ENCODE results near the gene OGT. TPM values are rescaled to one million over a fixed set of nuclear protein-coding genes. Genes with fewer than 3 reads are reported as not detected.

OGT gene
- total RNA-seq, 1 experiment from 2014 or later = 116 TPM

DNA sequence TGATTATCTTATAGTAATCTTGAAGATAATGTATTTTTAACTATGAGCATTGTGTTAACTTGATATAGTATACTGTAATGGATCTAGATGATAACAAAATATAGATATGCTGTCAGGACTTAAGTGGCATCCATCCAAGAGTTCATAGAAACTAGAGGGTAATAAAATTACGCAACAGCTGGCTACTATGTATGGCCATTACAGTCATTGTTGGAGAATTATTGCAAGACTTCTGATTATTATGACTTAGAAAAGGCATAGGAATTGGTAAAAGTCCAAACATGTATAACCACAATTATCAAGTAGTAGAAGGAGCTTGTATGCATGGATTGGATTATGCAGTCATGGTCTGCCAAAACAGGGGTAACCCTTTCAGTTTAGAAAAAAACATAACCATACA lies 9.5 kb downstream of the OGT start:
- Mint-ChIP-seq H3K36me3 (ENCODE audit: insufficient read depth in 1 of 3, low read depth in 3 of 3) (peaks cover 28 to 65% (median 63%) of the 10 kb centered on the region in 3 experiments), H3K9me3 (peaks cover 55 to 61% of the 10 kb centered on the region in 2 experiments), H3K4me1 (peaks cover 13 to 20% of the 10 kb centered on the region in 2 experiments), H3K27me3 (ENCODE audit: low read depth) (no peaks in the 10 kb centered on the region), H3K27ac (no peak overlapping the region), H3K4me3 (no peak overlapping the region)
- Histone ChIP-seq H2BK12ac (ENCODE audit: insufficient read length, low read depth, low read length) (no peak overlapping the region), H2BK15ac (ENCODE audit: low read depth, low read length) (no peak overlapping the region), H3K27ac (ENCODE audit: insufficient read length, low read depth, low read length) (no peak overlapping the region), H4K5ac (ENCODE audit: insufficient read length, low read depth, low read length) (no peak overlapping the region), H3K23ac (ENCODE audit: insufficient read length, low read depth, low read length) (no peak overlapping the region), H2AK5ac (ENCODE audit: insufficient read length, low read length) (no peak overlapping the region), H3K4me1 (ENCODE audit: insufficient read depth, low read length) (no peaks in the 10 kb centered on the region; the same call in 1 of the 2 replicates), H2AFZ (ENCODE audit: low read length) (no peak overlapping the region), H4K20me1 (ENCODE audit: control insufficient read depth, insufficient read depth, insufficient read length) (no peaks in the 10 kb centered on the region), H3K79me2 (ENCODE audit: insufficient read depth, low read length) (peaks cover 30% of the 10 kb centered on the region; the same call in 1 of the 2 replicates), H3K79me1 (ENCODE audit: insufficient read depth, low read depth, low read length, poor library complexity, severe bottlenecking) (no peaks in the 10 kb centered on the region), H4K91ac (ENCODE audit: insufficient read length, low read depth, low read length) (no peak overlapping the region), H3K56ac (ENCODE audit: insufficient read length, low read depth, low read length) (no peak overlapping the region), H3T11ph (ENCODE audit: low read length) (no peak overlapping the region), H3K23me2 (ENCODE audit: insufficient read length, low read depth, low read length, poor library complexity, severe bottlenecking) (no peaks in the 10 kb centered on the region), H3K4ac (ENCODE audit: low read depth, low read length) (no peak overlapping the region), H3K14ac (ENCODE audit: insufficient read depth, low read length) (no peak overlapping the region), H4K8ac (replicated peaks; ENCODE audit: insufficient read length, low read depth, low read length) (no peak overlapping the region), H3K9me3 (ENCODE audit: control insufficient read depth, low read depth, low read length) (peaks cover 37% of the 10 kb centered on the region), H2BK120ac (ENCODE audit: low read depth, low read length, poor library complexity, severe bottlenecking) (no peak overlapping the region), H3K4me2 (ENCODE audit: insufficient read depth, insufficient read length, low read length) (no peak overlapping the region), H3K18ac (ENCODE audit: insufficient read length, low read depth, low read length) (no peak overlapping the region), H2BK5ac (ENCODE audit: insufficient read length, low read length) (no peak overlapping the region), H2BK20ac (ENCODE audit: low read depth, low read length, poor library complexity, severe bottlenecking) (no peak overlapping the region), H3K27me3 (ENCODE audit: insufficient read depth, low read length) (no peaks in the 10 kb centered on the region), H3K9ac (ENCODE audit: extremely low read depth, insufficient read length, low read length) (no peak overlapping the region)
- no CpG with 5 or more reads among the region's 1 CpG for WGBS (ENCODE audit: extremely low coverage, insufficient read length, low lambda C conversion rate)
- TF ChIP-seq, protein P1, sequence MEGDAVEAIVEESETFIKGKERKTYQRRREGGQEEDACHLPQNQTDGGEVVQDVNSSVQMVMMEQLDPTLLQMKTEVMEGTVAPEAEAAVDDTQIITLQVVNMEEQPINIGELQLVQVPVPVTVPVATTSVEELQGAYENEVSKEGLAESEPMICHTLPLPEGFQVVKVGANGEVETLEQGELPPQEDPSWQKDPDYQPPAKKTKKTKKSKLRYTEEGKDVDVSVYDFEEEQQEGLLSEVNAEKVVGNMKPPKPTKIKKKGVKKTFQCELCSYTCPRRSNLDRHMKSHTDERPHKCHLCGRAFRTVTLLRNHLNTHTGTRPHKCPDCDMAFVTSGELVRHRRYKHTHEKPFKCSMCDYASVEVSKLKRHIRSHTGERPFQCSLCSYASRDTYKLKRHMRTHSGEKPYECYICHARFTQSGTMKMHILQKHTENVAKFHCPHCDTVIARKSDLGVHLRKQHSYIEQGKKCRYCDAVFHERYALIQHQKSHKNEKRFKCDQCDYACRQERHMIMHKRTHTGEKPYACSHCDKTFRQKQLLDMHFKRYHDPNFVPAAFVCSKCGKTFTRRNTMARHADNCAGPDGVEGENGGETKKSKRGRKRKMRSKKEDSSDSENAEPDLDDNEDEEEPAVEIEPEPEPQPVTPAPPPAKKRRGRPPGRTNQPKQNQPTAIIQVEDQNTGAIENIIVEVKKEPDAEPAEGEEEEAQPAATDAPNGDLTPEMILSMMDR (conservative IDR thresholded peaks at IDR 0.05) = no peak
- DNase-seq = no peak
